K562 (cell line): ENCODE data around the gene ACR. TPM values are rescaled to one million over a fixed set of nuclear protein-coding genes. Genes with fewer than 3 reads are reported as not detected.

ENCODE experiments used
- ATAC-seq: fragments of 200-7000 bp; cut with Tn5 transposase; 3 replicates; pipeline ENCODE4 v1.9.1; 2020; ENCODE audit warnings: moderate library complexity
- BruUV-seq: library from RNA; stranded (reverse); fragments of 400-500 nt; replicated peaks from 2 replicates; lab custom pipeline; 2021; lab: Mats Ljungman, UMichigan
- CTCF ChIA-PET: fragments of 300-600 bp; formaldehyde crosslinking; extraction: SDS; loops from one replicate; lab custom pipeline; 2021; ENCODE audit warnings: low intra/inter-chr PET ratio; lab: Yijun Ruan, JAX
- POLR2A ChIA-PET: fragments of 300-600, 350-650 bp; sonication (Branson Sonifier 250); formaldehyde crosslinking; extraction: SDS; loops from one replicate; lab custom pipeline; 2021; ENCODE audit warnings: antibody characterized with exemption, inconsistent platforms; lab: Yijun Ruan, JAX
- DNase-seq, 4 experiments: peaks; one replicate each; pipeline versions ENCODE4 v3.0.0 to v3.0.0-alpha.2; 2011 to 2018; ENCODE audit warnings: low spot score in 3 of 4, mixed read lengths in 3 of 4; ENCODE audit errors: extremely low read depth in 1 of 4
- FAIRE-seq: peaks from 2 replicates; lab custom pipeline; 2011; peaks lifted over from hg19 to GRCh38; lab: Jason Lieb, UNC
- H2AFZ ChIP-seq: 2 replicates; pipeline ENCODE4 v1.6.0; 2011; ENCODE audit warnings: low read depth, low read length, control low read depth, inconsistent platforms
- H3K27ac ChIP-seq: fragments of 200-600 bp; 3 replicates; pipeline ENCODE4 v1.8.0; 2011; ENCODE audit warnings: low read depth, mild to moderate bottlenecking, control low read depth, inconsistent platforms, low read length, moderate library complexity, mixed read lengths; ENCODE audit errors: extremely low read depth
- H3K27me3 ChIP-seq, 2 experiments: fragments of 300-600 bp in 1 of 2; 2 replicates in 1 of 2; 3 replicates in 1 of 2; pipeline versions ENCODE4 v1.6.0 to v1.8.0; 2011; ENCODE audit warnings: inconsistent platforms in 2 of 2, low read length in 2 of 2, mild to moderate bottlenecking in 1 of 2, mixed read lengths in 1 of 2, moderate library complexity in 1 of 2; ENCODE audit not compliant: control insufficient read depth in 2 of 2, insufficient read depth in 2 of 2
- H3K36me3 ChIP-seq: fragments of 300-600 bp; 3 replicates; pipeline ENCODE4 v1.8.0; 2011; ENCODE audit warnings: mild to moderate bottlenecking, low read length, inconsistent platforms; ENCODE audit not compliant: control insufficient read depth, insufficient read depth
- H3K4me1 ChIP-seq, 2 experiments: fragments of 200-600 bp in 1 of 2; replicated peaks in 1 of 2; 2 replicates in 1 of 2; 3 replicates in 1 of 2; pipeline versions ENCODE4 v1.5.1 to v1.8.0; 2011; ENCODE audit warnings: inconsistent platforms in 2 of 2, low read length in 2 of 2, mild to moderate bottlenecking in 1 of 2, mixed read lengths in 1 of 2, moderate library complexity in 1 of 2; ENCODE audit not compliant: control insufficient read depth in 2 of 2, insufficient read depth in 2 of 2
- H3K4me2 ChIP-seq: 2 replicates; pipeline ENCODE4 v1.6.1; 2011; ENCODE audit warnings: low read length, control low read depth, inconsistent platforms, mixed read lengths; ENCODE audit not compliant: insufficient read depth
- H3K4me3 ChIP-seq: fragments of 200-600 bp; sonication (generic), shearing (Covaris generic); 2 replicates; pipeline ENCODE4 v1.5.1; 2016; ENCODE audit warnings: control low read depth, inconsistent platforms
- H3K79me2 ChIP-seq: fragments of 200-600 bp; 3 replicates; pipeline ENCODE4 v1.8.0; 2011; ENCODE audit warnings: low read length, inconsistent platforms; ENCODE audit not compliant: control insufficient read depth, insufficient read depth
- H3K9ac ChIP-seq, 2 experiments: 2 replicates each; pipeline versions ENCODE4 v1.6.0 to v1.6.1; 2011; ENCODE audit warnings: low read depth in 2 of 2, low read length in 2 of 2, control low read depth in 1 of 2, inconsistent platforms in 1 of 2, mild to moderate bottlenecking in 1 of 2, mixed read lengths in 1 of 2; ENCODE audit not compliant: insufficient read depth in 1 of 2
- H3K9me1 ChIP-seq: one replicate; pipeline ENCODE4 v1.6.0; 2011; ENCODE audit warnings: inconsistent platforms, mild to moderate bottlenecking, low read length, moderate library complexity; ENCODE audit not compliant: control insufficient read depth, insufficient read depth
- H3K9me3 ChIP-seq: replicated peaks from 2 replicates; pipeline ENCODE4 v1.5.1; 2011; ENCODE audit warnings: low read depth, low read length, inconsistent platforms; ENCODE audit not compliant: control insufficient read depth, insufficient read depth
- H4K20me1 ChIP-seq: replicated peaks from 2 replicates; pipeline ENCODE4 v1.6.1; 2011; ENCODE audit warnings: low read length, inconsistent platforms, mixed read lengths; ENCODE audit not compliant: control insufficient read depth, insufficient read depth
- EP400 ChIP-seq: fragments of 450-650 bp; IDR thresholded peaks from 2 replicates; pipeline ENCODE4 v1.6.1; 2017; ENCODE audit warnings: antibody characterized with exemption, mild to moderate bottlenecking, moderate library complexity
- KDM2B ChIP-seq: fragments of 250-450 bp; sonication (Bioruptor Pico); IDR thresholded peaks from 2 replicates; pipeline ENCODE4 v1.8.0; 2021; ENCODE audit warnings: mild to moderate bottlenecking, moderate library complexity
- KLF1 ChIP-seq: fragments of 450-650 bp; IDR thresholded peaks from 2 replicates; pipeline ENCODE4 v1.6.1; 2016; ENCODE audit warnings: missing genetic modification characterization, missing compliant biosample characterization
- KLF16 ChIP-seq: IDR thresholded peaks from 2 replicates; pipeline ENCODE4 v1.6.1; 2016; ENCODE audit warnings: antibody characterized with exemption
- MCM7 ChIP-seq, 2 experiments: fragments of 450-650 bp; IDR thresholded peaks; 2 replicates each; pipeline ENCODE4 v1.6.1; 2016 to 2018
- MIER1 ChIP-seq: fragments of 450-650 bp; IDR thresholded peaks from 2 replicates; pipeline ENCODE4 v1.6.1; 2016; ENCODE audit warnings: antibody characterized with exemption, mild to moderate bottlenecking, low read depth
- PHF20 ChIP-seq: fragments of 450-650 bp; IDR thresholded peaks from 2 replicates; pipeline ENCODE4 v1.6.1; 2018; ENCODE audit not compliant: partially characterized antibody
- PHF8 ChIP-seq: fragments of 200-600 bp; sonication (generic); IDR thresholded peaks from 2 replicates; pipeline ENCODE4 v1.6.1; 2012; ENCODE audit warnings: mixed run types, mild to moderate bottlenecking, inconsistent platforms, low read length, moderate library complexity, borderline replicate concordance
- SAFB2 ChIP-seq: fragments of 200-400 bp; formaldehyde crosslinking; IDR thresholded peaks from 2 replicates; pipeline ENCODE4 v1.6.1; 2018; ENCODE audit warnings: borderline replicate concordance, low read length, low read depth, moderate library complexity; ENCODE audit not compliant: severe bottlenecking
- SRSF3 ChIP-seq: fragments of 200-400 bp; formaldehyde crosslinking; IDR thresholded peaks from 2 replicates; pipeline ENCODE4 v1.6.1; 2016; ENCODE audit warnings: mild to moderate bottlenecking, low read length, moderate library complexity; ENCODE audit not compliant: insufficient read depth
- SRSF9 ChIP-seq: fragments of 200-400 bp; formaldehyde crosslinking; IDR thresholded peaks from 2 replicates; pipeline ENCODE4 v1.6.1; 2017; ENCODE audit warnings: low read depth, low read length, borderline replicate concordance
- TCF3 ChIP-seq: sonication (generic); formaldehyde crosslinking; IDR thresholded peaks from 2 replicates; pipeline ENCODE4 v1.4.0; 2020; ENCODE audit warnings: mild to moderate bottlenecking, missing genetic modification reagents
- ZBTB7A ChIP-seq: IDR thresholded peaks from 2 replicates; pipeline ENCODE4 v1.6.1; 2011; ENCODE audit warnings: low read depth, mild to moderate bottlenecking, low read length, moderate library complexity, borderline replicate concordance; ENCODE audit not compliant: control insufficient read depth
- ZNF143 ChIP-seq: sonication (generic); formaldehyde crosslinking; IDR thresholded peaks from 2 replicates; pipeline ENCODE4 v1.9.0; 2022; ENCODE audit warnings: mild to moderate bottlenecking, missing genetic modification reagents
- ZNF518B ChIP-seq: fragments of 250-450 bp; sonication (Bioruptor Pico); IDR thresholded peaks from 2 replicates; pipeline ENCODE4 v1.5.0; 2021; ENCODE audit warnings: mild to moderate bottlenecking, moderate library complexity
- WGBS: fragments of 100-300 bp; shearing (Covaris generic); methylation state at CpG from one replicate; pipeline ENCODE4 v1.1.6; 2016; ENCODE audit warnings: low coverage, mixed read lengths; ENCODE audit not compliant: insufficient coverage; ENCODE audit errors: missing lambda C conversion rate; 5-methylcytosine and 5-hydroxymethylcytosine counted together
- in situ Hi-C: fragments of 300-500 bp; cut with MboI; formaldehyde crosslinking; loops from 4 replicates; pipeline ENCODE4 v1.15.0; 2018; ENCODE audit warnings: inconsistent platforms, mixed read lengths
- intact Hi-C: fragments of 100-400 bp; cut with micrococcal nuclease; formaldehyde crosslinking; loops from 2 replicates; pipeline ENCODE4 v1.14.2; 2022
- polyA plus RNA-seq, 8 experiments: library from polyadenylated mRNA; depleted of rRNA in 4 of 8; stranded (reverse) in 5 of 8; unstranded in 3 of 8; fragments of >200 nt; fragmentation: Nextera tagmentation in 2 of 8; fragmentation: Illumina TruSeq in 1 of 8; extraction: Ambion mirVana in 2 of 8; extraction: Trizol in 1 of 8; gene quantifications; 2 replicates each; pipeline versions ENCODE4 v1.2.1 to v1.2.3, GENCODE V29; 2011 to 2014; ENCODE audit warnings: inconsistent platforms in 1 of 8, missing spikeins in 1 of 8
- total RNA-seq, 7 experiments: library from RNA; depleted of rRNA in 6 of 7; stranded (reverse); fragments of >200 nt in 6 of 7; fragmentation: Illumina TruSeq in 2 of 7; extraction: Trizol in 2 of 7; gene quantifications; 2 replicates each; pipeline versions ENCODE4 v1.2.1 to v1.2.3, GENCODE V29; 2011 to 2021; ENCODE audit warnings: low replicate concordance in 1 of 7
- TF ChIP-seq, protein P1 (sequence below): fragments of 250-450 bp; sonication (Bioruptor Pico); IDR thresholded peaks from 2 replicates; pipeline ENCODE4 v1.5.0; 2022; ENCODE audit warnings: mild to moderate bottlenecking
- TF ChIP-seq, protein P2 (sequence below): fragments of 250-450 bp; sonication (Bioruptor Pico); IDR thresholded peaks from 2 replicates; pipeline ENCODE4 v1.9.0; 2021; ENCODE audit warnings: mild to moderate bottlenecking

Gene ACR
- total and polyA plus RNA-seq, 9 of the 15 experiments (the other 6 are each of a cell fraction or from before 2014, with no cell fraction given): not detected

GRCh38 chr22:50719814-50720300, 18.1 kb upstream of the ACR start:
- H3K36me3 ChIP-seq: no peaks in the 10 kb centered on the region
- BruUV-seq: no TSS peak
- H3K4me2 ChIP-seq: no peak overlapping the region
- H3K79me2 ChIP-seq: no peaks in the 10 kb centered on the region
- no peak for DNase-seq
- ChIA-PET POLR2A (no interaction called here), CTCF (no interaction called here)
- H3K9ac ChIP-seq: no peak overlapping the region
- FAIRE-seq: no peak
- intact Hi-C loops (no loop called here), in situ Hi-C loops (no loop called here)
- no peaks in the 10 kb centered on the region for H3K9me3 ChIP-seq
- no peak overlapping the region for H2AFZ ChIP-seq
- no peak for ATAC-seq
- H3K9me1 ChIP-seq: no peaks in the 10 kb centered on the region
- peaks cover 0 to 3% of the 10 kb centered on the region in 2 experiments; a peak in 1 of 5 replicates for H3K4me1 ChIP-seq
- peaks cover 14 to 72% of the 10 kb centered on the region in 2 experiments; a peak in 3 of 5 replicates for H3K27me3 ChIP-seq
- 0 out of 2 replicates have a peak, but pooled peaks cover 5% of the 10 kb centered on the region for H4K20me1 ChIP-seq
- 0% methylated on average over 2 of the region's 40 CpGs for WGBS
- no peak overlapping the region for H3K4me3 ChIP-seq
- no peak overlapping the region for H3K27ac ChIP-seq
- TF ChIP-seq ZNF143 (no peak), PHF20 (no peak), EP400 (no peak), KLF1 (tag) (no peak), MIER1 (no peak), SAFB2 (no peak), ZNF518B (CRISPR knock-in tag) (no peak), PHF8 (no peak), TCF3 (CRISPR knock-in tag) (no peak), KDM2B (CRISPR knock-in tag) (no peak), MCM7 (IDR thresholded peaks at IDR 0.05) (no peak), SRSF3 (no peak), ZBTB7A (no peak), SRSF9 (no peak), KLF16 (no peak)
- TF ChIP-seq, protein P1, sequence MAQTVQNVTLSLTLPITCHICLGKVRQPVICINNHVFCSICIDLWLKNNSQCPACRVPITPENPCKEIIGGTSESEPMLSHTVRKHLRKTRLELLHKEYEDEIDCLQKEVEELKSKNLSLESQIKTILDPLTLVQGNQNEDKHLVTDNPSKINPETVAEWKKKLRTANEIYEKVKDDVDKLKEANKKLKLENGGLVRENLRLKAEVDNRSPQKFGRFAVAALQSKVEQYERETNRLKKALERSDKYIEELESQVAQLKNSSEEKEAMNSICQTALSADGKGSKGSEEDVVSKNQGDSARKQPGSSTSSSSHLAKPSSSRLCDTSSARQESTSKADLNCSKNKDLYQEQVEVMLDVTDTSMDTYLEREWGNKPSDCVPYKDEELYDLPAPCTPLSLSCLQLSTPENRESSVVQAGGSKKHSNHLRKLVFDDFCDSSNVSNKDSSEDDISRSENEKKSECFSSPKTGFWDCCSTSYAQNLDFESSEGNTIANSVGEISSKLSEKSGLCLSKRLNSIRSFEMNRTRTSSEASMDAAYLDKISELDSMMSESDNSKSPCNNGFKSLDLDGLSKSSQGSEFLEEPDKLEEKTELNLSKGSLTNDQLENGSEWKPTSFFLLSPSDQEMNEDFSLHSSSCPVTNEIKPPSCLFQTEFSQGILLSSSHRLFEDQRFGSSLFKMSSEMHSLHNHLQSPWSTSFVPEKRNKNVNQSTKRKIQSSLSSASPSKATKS: no peak
- TF ChIP-seq, protein P2, sequence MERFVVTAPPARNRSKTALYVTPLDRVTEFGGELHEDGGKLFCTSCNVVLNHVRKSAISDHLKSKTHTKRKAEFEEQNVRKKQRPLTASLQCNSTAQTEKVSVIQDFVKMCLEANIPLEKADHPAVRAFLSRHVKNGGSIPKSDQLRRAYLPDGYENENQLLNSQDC (CRISPR knock-in tag): no peak
